NB4 (cell line): ENCODE measurements around the gene TMUB2.
A peak's percentile ranks its signal among the peaks of the same experiment; 100 is the strongest.

Source experiments
- POLR2A ChIP-seq: IDR thresholded peaks from 2 replicates; pipeline ENCODE4 v1.6.1; 2011; ENCODE audit warnings: mild to moderate bottlenecking; ENCODE audit not compliant: insufficient read length; ENCODE audit errors: extremely low read depth
- TF ChIP-seq, protein P1 (sequence below): IDR thresholded peaks from one replicate; pipeline ENCODE4 v1.5.1; 2012; ENCODE audit warnings: low read depth, low read length
- TF ChIP-seq, protein P2 (sequence below): IDR thresholded peaks from 2 replicates; pipeline ENCODE4 v1.6.1; 2011; ENCODE audit warnings: low read depth, low read length

- TF ChIP-seq, protein P1, sequence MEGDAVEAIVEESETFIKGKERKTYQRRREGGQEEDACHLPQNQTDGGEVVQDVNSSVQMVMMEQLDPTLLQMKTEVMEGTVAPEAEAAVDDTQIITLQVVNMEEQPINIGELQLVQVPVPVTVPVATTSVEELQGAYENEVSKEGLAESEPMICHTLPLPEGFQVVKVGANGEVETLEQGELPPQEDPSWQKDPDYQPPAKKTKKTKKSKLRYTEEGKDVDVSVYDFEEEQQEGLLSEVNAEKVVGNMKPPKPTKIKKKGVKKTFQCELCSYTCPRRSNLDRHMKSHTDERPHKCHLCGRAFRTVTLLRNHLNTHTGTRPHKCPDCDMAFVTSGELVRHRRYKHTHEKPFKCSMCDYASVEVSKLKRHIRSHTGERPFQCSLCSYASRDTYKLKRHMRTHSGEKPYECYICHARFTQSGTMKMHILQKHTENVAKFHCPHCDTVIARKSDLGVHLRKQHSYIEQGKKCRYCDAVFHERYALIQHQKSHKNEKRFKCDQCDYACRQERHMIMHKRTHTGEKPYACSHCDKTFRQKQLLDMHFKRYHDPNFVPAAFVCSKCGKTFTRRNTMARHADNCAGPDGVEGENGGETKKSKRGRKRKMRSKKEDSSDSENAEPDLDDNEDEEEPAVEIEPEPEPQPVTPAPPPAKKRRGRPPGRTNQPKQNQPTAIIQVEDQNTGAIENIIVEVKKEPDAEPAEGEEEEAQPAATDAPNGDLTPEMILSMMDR: no peak
- TF ChIP-seq, protein P2, sequence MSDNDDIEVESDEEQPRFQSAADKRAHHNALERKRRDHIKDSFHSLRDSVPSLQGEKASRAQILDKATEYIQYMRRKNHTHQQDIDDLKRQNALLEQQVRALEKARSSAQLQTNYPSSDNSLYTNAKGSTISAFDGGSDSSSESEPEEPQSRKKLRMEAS: peak; percentile 80
- peak; percentile 13 for TF ChIP-seq POLR2A
These were observed 48.7 kb upstream of the TMUB2 start for GRCh38 chr17:44137891-44138709.
